Suppressor macrophage treated with lipopolysaccharide for 1 hour (primary cell): Measurements from ENCODE around the gene EGF.

Experiments
- DNase-seq, 3 donors: peaks; one replicate each; pipeline ENCODE4 v3.0.0-alpha.2; 2020 to 2022

The EGF gene

DNA sequence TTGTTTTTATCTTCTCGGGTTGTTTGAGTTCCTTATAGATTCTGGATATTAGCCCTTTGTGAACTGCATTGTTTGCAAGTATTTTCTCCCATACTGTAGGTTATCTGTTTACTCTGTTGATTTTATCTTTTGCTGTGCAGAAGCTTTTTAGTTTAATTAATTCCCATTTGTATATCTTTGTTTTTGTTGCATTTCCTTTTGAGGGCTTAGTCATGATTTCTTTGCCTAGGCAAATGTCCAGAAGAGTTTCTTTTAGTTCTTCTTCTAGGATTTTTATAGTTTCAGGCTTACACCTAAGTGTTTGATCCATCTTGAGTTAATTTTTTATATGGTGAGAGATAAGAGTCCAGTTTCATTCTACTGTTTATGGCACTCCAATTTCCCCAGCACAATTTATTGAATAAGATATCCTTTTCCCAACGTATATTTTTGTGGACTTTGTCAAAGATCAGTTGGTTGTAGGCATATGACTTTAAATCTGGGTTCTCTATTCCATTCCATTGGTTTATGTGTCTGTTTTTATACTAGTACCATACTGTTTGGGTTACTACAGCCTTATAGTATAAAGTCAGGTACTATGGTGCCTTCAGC lies 54.3 kb downstream of the EGF start:
- DNase-seq, result no peak

DNA sequence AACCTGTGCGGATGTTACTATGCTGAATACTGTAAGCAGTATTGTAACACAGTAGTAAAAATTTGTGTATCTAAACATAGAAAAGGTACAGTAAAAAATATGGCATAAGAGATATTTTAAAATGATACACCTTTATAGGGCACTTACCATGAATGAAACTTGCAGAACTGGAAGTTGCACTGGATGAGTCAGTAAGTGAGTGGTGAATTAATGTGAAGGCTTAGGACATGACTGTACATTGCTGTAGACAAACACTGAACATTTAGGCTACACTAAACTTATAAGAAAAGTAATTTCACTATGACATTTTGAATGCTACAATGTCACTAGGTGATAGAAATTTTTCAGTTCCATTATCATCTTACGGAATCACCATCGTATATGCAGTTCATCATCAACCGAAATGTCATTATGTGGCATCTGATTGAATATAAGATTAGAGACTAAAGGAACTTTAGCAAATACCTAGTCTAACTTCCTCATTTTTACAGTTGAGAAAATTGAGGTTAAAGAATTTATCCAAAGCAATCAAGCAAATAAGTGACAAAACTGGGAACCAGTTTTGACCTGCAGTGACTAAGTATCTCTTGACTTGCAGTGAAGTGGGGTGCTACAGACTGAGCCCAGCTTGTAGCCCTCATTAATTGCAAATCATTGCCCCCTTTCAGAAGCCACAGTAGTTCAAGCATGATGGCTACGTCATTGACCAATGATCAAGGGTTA lies 55.3 kb downstream of the EGF start:
- DNase-seq, result peak in 1 of 3 donors; percentile 39

GRCh38 chr4:109969087-109969486 lies 56.4 kb downstream of the EGF start:
- DNase-seq, result peak; percentile 67 to 74 (median 70)

- peak in 2 of 3 donors; percentile 18 to 30 for DNase-seq
Measured at GRCh38 chr4:109969919-109970318, 57.2 kb downstream of the EGF start.

- DNase-seq, result no peak
Measured at GRCh38 chr4:109972786-109973528, 60.3 kb downstream of the EGF start.

DNA sequence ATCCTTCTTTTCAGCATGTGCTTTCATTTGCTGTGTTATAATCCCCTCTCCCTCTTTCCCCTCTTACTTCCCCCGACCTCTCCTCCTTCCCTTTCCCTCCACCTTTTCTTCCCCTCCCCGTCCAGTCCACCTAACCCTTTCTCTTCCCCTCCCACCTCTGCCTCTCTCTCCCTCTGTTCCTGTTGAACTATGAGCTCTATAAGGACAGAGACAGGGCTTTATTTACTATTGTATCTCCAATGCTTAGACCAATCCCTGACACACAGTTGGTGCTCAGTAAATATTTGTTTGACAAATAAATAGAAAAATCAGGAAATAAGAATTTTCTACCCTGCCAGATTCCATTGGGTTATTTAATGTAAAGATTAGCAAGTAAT lies 60.8 kb downstream of the EGF start:
- DNase-seq, result no peak

GRCh38 chr4:109976189-109976588 lies 63.5 kb downstream of the EGF start:
- no peak for DNase-seq

GRCh38 chr4:109977854-109978501 lies 65.3 kb downstream of the EGF start:
- DNase-seq, result peak; percentile 41 to 72 (median 71)

DNA sequence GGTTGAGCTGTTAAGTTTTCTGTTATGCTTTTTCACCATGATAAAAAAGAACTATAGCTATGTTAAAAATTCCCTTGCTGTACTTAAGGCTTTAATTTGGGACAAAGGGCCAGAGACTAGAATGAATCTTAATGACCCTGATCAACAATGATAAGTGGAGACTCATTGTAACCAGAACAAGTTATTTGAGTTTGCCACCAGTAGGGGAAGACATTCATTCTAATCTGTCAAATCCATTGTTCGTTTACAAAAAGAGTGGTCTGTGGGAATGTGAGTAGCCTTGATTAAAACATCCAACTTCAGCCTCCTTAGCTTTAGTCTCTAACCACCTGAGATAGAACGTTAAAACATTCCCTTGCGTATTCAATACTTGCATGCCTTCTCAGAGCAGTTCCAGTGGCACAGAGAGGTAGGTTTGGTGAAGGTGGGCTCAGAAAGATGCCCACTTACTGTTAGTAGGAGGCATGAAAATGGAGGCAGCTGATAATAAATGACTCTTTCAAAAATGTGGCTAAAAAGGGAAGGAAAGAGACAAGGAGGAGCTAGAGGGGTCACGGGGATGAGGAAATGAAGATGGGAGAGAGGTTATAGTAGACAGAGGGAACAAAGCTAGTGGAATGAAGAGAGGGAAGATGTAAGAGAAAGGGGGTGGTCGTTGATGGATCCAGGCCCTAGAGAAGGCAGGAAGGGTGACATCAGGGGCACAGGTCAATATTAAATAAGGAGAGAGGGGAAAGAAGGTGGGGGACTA lies 66.2 kb downstream of the EGF start:
- DNase-seq, result peak in 2 of 3 donors; percentile 39 to 41

- DNase-seq, result no peak
Measured at GRCh38 chr4:109979920-109980717, 67.4 kb downstream of the EGF start.

- no peak for DNase-seq
Measured at GRCh38 chr4:109981936-109982335, 69.3 kb downstream of the EGF start.

DNA sequence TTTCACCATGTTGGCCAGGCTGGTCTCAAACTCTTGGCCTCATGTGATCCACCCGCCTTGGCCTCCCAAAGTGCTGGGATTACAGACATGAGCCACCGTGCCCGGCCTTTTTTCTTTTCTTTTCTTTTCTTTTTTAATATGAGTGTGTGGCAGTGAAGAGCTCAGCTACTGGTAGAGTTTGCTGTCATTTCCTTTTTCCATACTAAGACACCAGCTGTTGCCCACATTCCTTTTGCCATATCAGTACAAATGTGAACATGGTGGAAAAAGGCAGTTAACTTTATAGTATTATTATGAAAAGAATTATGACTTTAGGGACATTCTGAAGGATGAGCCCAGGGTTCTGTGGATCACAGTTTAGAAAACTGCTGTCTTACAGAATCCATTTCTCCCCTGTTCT lies 69.8 kb downstream of the EGF start:
- no peak for DNase-seq

- no peak for DNase-seq
Measured at GRCh38 chr4:109985993-109986974, 73.6 kb downstream of the EGF start.

GRCh38 chr4:109989044-109989443 lies 76.4 kb downstream of the EGF start:
- no peak for DNase-seq

DNA sequence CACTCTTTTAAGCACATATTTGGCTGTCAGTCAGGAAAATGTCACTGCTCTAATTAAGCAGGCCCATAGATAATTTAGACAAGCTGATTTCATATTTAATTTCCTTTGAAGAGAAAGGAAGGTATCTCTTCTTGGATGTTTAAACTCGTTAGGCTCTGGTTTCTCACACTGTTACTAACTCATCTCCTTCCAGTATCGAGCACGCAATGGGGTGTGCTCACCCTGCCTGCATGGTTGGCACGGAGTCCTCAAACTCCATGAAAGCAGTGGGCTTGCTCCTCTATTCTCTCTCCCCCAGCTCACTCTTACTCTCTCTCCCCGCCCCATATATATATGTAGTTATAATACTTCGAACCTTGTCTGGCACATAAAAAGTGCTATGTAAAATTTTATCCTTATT lies 76.9 kb downstream of the EGF start:
- no peak for DNase-seq

DNA sequence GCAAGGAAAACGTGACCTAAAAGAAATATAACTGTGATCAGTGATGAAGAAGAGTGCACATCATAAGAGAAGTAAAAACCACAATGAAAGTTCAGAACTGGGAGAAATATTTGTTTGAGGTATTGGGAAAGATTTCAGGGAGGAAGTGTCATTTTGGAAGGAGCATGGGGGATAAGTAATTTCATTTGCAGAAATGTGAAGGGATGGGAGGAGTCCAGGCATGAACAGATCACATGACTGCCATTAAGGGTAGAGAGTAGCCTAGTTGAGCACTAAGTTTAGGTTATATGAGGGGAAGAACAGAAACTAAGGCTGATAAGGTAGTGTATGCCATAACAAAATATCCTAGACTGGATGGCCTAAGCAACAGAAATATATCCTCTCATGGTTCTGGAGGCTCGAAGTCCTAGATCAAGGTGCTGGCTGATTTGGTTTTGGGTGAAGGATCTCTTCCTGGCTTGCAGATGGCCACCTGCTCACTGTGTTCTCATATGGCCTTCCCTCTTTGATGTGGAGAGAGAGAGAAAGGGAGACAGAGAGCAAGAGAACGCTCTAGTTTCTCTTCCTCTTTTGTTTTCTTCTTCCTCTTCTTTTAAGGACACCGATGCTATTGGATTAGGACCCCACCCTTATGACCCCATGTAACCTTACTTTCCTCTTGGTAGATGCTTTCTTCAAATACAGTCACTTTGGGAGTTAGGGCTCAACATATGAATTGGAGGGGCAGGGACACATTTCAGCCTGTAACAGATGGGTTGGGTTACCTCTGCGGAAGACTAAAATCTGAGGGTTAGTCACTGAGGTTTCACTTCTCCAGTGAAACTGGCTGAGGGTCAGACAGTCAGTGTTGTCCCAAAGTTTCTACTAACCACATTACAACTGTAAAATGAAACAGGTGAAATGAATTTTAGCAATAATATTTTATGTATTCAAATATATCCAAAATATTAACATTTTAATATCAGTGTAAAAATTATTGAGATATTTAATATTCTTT lies 77.9 kb downstream of the EGF start:
- DNase-seq, result peak; percentile 50 to 67 (median 62)

- no peak for DNase-seq
Measured at GRCh38 chr4:109993116-109993515, 80.4 kb downstream of the EGF start.

DNA sequence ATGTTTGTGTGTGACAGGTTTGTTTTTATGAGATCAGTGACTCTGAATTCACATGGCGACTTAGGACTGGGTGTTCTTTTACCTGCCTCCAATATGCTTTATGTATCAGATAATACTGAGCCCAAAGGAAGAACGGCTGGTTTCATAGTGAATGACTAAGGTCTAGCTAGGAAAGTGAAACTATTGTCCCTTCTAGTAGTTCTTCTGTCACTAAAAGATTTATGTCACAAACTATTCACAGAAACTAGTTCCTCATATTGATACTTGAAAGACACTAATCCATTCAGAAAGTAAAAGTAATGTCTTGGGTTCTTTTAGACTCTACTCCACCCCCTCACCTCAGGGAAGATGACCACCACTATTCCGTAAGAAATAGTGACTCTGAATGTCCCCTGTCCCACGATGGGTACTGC lies 81.7 kb downstream of the EGF start:
- peak; percentile 46 to 85 (median 71) for DNase-seq

DNA sequence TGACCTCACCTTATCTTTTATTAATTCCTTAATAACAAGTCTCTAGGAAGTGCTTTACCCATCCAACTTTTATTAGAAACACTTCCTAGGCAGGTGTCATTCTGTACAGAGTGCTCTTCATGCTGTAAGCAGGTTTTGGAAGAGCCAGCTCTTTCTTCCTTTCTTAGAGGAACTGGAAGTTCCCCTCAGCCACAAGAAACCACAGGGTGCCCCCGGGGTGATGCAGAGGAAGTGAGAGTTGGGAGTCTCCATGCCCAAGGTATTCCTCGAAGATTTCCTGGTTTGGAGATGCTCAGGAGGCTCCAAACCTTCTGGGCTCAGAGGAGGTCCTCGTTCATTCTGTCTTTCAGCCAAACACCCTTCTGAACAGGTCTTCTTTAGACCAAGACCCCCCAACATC lies 83.8 kb downstream of the EGF start:
- peak; percentile 72 to 75 (median 75) for DNase-seq
